ENCODE data around the gene SWI5.

SWI5 gene

DNA sequence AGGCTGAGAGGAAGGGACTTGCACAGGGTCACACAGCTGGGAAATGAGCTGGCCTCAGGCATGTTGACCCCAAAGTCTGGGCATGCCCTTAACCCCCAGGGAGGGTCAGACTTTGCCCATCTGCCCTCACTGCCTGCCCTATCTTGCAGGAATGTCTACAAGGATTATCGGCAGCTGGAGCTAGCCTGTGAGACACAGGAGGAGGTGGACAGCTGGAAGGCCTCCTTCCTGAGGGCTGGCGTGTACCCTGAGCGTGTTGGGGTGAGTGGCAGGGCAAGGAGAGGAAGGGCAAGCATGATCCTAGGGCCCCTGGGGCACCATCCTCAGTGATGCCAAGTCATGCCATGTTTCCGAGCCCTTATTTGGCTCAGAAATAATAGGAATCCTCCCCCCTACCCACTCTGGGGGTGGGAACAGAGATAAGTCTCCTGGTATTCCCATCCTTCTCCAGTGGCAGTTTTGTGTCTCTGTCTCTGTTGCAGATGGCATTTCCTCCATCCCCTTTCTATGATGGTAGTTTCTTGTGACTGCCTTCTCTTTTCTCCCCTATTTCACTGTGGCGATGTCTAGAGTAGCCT, 28.8 kb upstream of the SWI5 start:
- H3K4me3 ChIP-seq (ENCODE audit: low read length) = no peak overlapping the region
- DNase-seq (ENCODE audit: low read depth) = no peak
- TF ChIP-seq, protein P1, sequence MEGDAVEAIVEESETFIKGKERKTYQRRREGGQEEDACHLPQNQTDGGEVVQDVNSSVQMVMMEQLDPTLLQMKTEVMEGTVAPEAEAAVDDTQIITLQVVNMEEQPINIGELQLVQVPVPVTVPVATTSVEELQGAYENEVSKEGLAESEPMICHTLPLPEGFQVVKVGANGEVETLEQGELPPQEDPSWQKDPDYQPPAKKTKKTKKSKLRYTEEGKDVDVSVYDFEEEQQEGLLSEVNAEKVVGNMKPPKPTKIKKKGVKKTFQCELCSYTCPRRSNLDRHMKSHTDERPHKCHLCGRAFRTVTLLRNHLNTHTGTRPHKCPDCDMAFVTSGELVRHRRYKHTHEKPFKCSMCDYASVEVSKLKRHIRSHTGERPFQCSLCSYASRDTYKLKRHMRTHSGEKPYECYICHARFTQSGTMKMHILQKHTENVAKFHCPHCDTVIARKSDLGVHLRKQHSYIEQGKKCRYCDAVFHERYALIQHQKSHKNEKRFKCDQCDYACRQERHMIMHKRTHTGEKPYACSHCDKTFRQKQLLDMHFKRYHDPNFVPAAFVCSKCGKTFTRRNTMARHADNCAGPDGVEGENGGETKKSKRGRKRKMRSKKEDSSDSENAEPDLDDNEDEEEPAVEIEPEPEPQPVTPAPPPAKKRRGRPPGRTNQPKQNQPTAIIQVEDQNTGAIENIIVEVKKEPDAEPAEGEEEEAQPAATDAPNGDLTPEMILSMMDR (conservative IDR thresholded peaks at IDR 0.05; ENCODE audit: low read depth, low read length) = no peak

DNA sequence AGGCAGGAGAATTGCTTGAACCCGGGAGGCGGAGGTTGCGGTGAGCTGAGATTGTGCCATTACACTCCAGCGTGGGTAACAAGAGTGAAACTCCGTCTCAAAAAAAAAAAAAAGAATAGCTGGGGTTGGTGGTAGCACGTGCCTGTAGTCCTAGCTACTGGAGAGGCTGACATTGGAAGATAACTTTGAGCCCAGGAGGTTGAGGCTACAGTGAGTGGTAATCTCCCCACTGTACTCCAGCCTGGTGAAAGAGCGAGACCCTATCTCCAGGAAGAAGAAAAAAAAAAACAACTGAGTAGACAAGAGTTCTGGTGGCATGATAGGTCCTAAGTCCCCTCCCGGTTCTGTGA, 26.5 kb upstream of the SWI5 start:
- TF ChIP-seq, protein P1 (conservative IDR thresholded peaks at IDR 0.05; ENCODE audit: low read depth, low read length) = no peak
- no peak for DNase-seq (ENCODE audit: low read depth)
- no peak overlapping the region for H3K4me3 ChIP-seq (ENCODE audit: low read length)

DNA sequence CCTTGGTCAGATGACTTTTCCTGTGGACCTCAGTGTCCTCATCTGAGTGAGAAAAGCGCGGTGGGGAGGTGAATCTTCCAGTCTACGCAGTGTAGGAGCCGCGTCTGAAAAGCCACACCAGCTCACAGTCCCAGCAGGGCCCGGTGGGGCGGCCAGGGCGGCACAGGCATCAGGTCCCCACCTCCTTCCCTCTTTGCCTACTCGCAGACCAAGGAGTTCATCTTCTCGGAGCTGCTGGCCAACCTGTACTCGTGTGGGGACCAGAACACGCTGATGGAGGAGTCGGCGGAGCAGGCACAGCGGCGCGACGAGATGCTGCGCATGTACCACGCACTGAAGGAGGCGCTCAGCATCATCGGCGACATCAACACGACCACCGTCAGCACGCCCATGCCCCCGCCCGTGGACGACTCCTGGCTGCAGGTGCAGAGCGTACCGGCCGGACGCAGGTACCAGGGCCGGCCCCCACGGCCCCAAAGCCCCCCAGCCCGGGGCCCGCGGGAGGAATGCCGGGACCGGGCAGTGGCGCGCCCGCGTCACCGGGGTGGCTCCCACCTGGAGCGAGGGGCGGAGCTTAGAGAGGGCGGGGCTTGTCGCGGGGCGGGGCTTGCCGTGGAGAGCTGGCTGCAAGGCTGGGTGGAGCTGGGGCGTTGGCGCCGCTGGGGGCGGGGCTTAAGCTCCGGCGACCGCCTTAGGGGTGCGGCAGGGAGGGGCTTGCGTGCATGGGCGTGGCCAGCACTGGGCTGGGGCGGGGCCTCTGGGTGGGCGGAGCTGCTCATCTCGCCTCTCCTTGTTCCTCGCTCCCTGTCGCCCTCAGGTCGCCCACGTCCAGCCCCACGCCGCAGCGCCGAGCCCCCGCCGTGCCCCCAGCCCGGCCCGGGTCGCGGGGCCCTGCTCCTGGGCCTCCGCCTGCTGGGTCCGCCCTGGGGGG, 25.9 kb upstream of the SWI5 start:
- no peak for DNase-seq (ENCODE audit: low read depth)

DNA sequence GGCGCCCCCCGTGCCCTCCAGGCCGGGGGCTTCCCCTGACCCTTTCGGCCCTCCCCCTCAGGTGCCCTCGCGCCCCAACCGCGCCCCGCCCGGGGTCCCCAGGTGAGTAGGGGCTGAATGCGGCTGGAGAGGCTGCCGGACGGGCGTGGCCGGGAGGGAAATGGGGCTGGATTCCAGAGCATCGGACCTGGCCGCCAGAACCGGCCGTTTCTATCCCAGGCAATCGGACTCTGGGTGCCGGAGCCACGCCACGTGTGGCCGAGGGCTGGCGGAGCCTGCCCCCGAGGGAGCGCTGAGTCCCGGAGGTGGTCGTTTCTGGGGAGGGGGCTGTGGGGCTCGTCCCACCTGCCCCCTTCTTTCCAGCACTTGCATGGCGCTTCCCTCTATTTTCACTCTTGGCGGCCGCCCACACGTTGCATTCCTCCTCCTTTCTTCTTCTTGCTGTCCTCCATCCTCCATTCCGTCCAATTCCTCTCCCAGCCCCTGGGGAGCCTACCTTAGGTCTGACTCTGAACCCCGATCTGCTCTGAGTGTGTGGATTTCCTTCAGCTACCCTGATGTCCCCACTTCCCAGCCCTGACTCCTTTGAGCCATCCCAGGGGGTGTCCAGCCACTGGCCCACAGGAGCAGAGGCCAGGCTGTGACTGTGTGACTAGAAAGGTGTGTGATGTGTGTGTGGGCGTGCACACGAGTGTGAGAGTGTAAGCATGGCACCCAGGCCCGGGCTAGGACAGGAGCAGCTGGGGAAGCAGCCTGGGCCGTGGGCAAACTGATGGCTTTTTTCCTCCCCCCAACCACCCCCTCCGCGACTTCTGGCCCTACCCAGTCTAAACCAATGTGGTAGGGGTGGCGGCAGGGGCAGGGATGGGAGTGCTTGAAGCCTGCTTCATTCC, 25.0 kb upstream of the SWI5 start:
- H3K4me3 ChIP-seq (ENCODE audit: low read length) = no peak overlapping the region
- TF ChIP-seq, protein P1 (conservative IDR thresholded peaks at IDR 0.05; ENCODE audit: low read depth, low read length) = no peak
- DNase-seq (ENCODE audit: low read depth) = no peak

More for the DNA sequence above, 25.9 kb upstream of the SWI5 start:
- TF ChIP-seq, protein P1 (conservative IDR thresholded peaks at IDR 0.05; ENCODE audit: low read depth, low read length) = no peak
- H3K4me3 ChIP-seq (ENCODE audit: low read length) = peak overlapping the region; percentile 6

DNA sequence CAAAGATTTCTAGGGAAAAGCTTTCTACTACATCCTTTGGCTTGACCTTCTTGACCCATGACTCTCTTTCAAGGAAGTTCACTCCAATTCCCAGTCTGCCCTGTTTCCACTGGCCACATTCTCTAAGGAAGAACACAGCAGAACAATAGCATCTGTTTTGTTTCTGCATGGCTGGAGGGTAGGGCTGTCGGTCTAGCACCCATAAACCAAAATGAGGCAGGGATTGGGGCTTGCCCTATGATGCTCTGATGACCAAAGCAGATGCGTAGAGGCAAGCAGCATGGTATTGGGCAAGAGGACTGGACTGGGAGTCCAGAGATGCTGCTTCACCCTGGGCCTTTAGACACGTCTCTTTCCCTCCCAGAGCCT, 24.4 kb upstream of the SWI5 start:
- no peak for DNase-seq (ENCODE audit: low read depth)
- H3K4me3 ChIP-seq (ENCODE audit: low read length) = no peak overlapping the region
- TF ChIP-seq, protein P1 (conservative IDR thresholded peaks at IDR 0.05; ENCODE audit: low read depth, low read length) = no peak

DNA sequence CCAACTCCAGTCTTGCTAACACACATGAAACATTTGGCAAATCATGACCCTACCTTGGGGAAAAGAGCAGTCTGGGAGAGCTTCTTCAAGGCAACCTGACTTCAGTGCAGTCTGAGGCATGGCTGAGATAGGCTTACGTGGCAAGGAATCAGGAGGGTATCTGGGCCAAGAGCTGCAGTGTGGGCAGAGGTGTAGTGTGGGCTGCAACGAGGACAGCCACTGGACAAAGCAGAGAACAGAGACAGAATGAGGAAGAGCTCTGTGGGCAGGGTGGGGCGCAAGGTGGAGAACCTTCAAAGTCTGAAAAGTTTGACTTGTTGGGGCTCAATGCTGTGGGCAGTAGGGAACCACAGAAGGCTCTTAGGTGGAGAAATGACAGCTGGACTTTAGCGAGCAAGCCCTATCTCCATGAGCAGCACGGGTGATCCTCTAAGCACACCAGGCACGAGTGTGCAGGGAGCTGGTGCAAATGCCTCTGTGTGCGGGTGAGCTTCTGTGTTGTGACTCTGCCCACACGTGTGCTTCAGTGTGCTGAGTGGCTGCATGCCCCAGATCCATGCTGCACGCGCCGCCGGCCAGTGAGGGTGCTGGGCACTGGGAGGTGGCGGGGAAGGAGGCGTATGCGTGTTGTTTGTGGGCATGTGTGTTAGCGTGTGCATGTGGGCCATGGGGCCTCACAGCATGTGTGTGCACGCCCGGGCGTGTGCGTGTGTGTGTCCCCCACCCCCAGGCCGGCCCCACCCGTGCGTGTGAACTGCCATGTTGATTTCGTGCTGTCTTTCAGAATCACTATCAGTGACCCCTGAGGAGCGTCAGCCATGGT, 23.5 kb upstream of the SWI5 start:
- TF ChIP-seq, protein P1 (conservative IDR thresholded peaks at IDR 0.05; ENCODE audit: low read depth, low read length) = no peak
- no peak overlapping the region for H3K4me3 ChIP-seq (ENCODE audit: low read length)
- DNase-seq (ENCODE audit: low read depth) = no peak
